ENCODE data around the gene RELN.

RELN gene

DNA sequence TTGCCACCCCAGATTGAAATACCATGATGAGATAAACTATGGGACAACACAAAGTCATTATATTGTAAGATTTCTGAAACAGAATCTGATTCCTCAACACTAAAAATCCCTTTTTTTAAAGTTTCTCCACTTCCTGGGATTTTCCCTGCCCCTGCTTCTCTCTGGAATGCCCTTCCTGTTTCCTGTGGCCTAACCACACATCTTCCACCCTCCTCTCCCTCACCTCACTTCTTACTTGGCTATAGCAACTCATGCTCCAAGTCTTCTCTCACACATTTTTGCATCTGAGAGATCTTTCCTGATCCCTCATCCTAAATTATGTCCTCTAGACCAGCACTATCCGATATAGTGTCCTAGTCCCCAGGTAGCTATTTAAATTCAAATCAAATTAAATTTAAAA lies 4.1 kb upstream of the RELN start (continued):
- TF ChIP-seq, protein P1, sequence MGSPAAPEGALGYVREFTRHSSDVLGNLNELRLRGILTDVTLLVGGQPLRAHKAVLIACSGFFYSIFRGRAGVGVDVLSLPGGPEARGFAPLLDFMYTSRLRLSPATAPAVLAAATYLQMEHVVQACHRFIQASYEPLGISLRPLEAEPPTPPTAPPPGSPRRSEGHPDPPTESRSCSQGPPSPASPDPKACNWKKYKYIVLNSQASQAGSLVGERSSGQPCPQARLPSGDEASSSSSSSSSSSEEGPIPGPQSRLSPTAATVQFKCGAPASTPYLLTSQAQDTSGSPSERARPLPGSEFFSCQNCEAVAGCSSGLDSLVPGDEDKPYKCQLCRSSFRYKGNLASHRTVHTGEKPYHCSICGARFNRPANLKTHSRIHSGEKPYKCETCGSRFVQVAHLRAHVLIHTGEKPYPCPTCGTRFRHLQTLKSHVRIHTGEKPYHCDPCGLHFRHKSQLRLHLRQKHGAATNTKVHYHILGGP (tag by site-specific recombination; IDR thresholded peaks at IDR 0.05), result no peak
- TF ChIP-seq, protein P2, sequence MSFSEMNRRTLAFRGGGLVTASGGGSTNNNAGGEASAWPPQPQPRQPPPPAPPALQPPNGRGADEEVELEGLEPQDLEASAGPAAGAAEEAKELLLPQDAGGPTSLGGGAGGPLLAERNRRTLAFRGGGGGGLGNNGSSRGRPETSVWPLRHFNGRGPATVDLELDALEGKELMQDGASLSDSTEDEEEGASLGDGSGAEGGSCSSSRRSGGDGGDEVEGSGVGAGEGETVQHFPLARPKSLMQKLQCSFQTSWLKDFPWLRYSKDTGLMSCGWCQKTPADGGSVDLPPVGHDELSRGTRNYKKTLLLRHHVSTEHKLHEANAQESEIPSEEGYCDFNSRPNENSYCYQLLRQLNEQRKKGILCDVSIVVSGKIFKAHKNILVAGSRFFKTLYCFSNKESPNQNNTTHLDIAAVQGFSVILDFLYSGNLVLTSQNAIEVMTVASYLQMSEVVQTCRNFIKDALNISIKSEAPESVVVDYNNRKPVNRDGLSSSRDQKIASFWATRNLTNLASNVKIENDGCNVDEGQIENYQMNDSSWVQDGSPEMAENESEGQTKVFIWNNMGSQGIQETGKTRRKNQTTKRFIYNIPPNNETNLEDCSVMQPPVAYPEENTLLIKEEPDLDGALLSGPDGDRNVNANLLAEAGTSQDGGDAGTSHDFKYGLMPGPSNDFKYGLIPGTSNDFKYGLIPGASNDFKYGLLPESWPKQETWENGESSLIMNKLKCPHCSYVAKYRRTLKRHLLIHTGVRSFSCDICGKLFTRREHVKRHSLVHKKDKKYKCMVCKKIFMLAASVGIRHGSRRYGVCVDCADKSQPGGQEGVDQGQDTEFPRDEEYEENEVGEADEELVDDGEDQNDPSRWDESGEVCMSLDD (tag by site-specific recombination; IDR thresholded peaks at IDR 0.05), result no peak

DNA sequence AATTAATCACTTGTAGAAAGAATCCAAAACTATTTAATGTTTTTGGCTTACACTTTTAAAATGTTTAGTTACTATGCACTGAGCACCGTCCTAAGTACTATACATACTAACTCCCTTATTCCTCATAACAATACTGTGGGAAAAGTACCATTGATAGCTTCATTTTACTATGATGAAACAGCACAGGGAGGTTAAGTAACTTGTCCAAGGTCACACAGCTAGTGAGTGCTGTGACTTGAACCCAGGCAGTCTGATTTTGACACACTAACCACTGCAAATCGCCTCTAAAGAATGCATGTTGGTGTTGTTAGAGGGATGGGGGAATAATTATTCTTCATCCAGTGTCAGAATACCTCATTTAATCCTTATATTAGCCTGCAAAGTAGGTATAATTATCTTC lies 1.9 kb upstream of the RELN start:
- Histone ChIP-seq H3K4me3 (ENCODE audit: low read depth, low read length) (no peak overlapping the region), H3K9me3 (ENCODE audit: control insufficient read depth, insufficient read depth, low read depth, low read length) (no peaks in the 10 kb centered on the region), H3K36me3 (ENCODE audit: control insufficient read depth in 2 of 2, insufficient read depth in 1 of 2, low read length in 2 of 2) (no peaks in the 10 kb centered on the region), H3K4me1 (ENCODE audit: control insufficient read depth, insufficient read depth, low read length) (no peaks in the 10 kb centered on the region), H3K27ac (ENCODE audit: extremely low read depth, low read depth, low read length) (no peak overlapping the region)
- CTCF ChIA-PET, result interaction anchor here (0.6 kb wide), 1 partner anchor 1540 kb away, joined by 4 read pairs; the partner anchor contains the start of gene RINT1
- POLR2A ChIA-PET, result no interaction called here
- TF ChIP-seq SALL2 (tag by site-specific recombination; IDR thresholded peaks at IDR 0.05; ENCODE audit: borderline replicate concordance) (no peak), ZFP3 (tag by site-specific recombination; IDR thresholded peaks at IDR 0.05; ENCODE audit: low read depth) (no peak), ZNF138 (tag by site-specific recombination; IDR thresholded peaks at IDR 0.05; ENCODE audit: borderline replicate concordance) (no peak), ZNF843 (tag by site-specific recombination; IDR thresholded peaks at IDR 0.05) (no peak), ZNF221 (tag by site-specific recombination; IDR thresholded peaks at IDR 0.05; ENCODE audit: borderline replicate concordance) (no peak), ZBTB7A (tag by site-specific recombination; IDR thresholded peaks at IDR 0.05; ENCODE audit: low read depth) (no peak), ZNF175 (tag by site-specific recombination; IDR thresholded peaks at IDR 0.05) (no peak), ZNF114 (tag by site-specific recombination; IDR thresholded peaks at IDR 0.05) (no peak), ZBTB17 (tag by site-specific recombination; IDR thresholded peaks at IDR 0.05) (no peak), ZNF544 (tag by site-specific recombination; IDR thresholded peaks at IDR 0.05) (no peak), ZNF664 (tag by site-specific recombination; IDR thresholded peaks at IDR 0.05) (no peak)
- TF ChIP-seq, protein P3, sequence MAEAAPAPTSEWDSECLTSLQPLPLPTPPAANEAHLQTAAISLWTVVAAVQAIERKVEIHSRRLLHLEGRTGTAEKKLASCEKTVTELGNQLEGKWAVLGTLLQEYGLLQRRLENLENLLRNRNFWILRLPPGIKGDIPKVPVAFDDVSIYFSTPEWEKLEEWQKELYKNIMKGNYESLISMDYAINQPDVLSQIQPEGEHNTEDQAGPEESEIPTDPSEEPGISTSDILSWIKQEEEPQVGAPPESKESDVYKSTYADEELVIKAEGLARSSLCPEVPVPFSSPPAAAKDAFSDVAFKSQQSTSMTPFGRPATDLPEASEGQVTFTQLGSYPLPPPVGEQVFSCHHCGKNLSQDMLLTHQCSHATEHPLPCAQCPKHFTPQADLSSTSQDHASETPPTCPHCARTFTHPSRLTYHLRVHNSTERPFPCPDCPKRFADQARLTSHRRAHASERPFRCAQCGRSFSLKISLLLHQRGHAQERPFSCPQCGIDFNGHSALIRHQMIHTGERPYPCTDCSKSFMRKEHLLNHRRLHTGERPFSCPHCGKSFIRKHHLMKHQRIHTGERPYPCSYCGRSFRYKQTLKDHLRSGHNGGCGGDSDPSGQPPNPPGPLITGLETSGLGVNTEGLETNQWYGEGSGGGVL (tag by site-specific recombination; IDR thresholded peaks at IDR 0.05), result no peak
- TF ChIP-seq, protein P4, sequence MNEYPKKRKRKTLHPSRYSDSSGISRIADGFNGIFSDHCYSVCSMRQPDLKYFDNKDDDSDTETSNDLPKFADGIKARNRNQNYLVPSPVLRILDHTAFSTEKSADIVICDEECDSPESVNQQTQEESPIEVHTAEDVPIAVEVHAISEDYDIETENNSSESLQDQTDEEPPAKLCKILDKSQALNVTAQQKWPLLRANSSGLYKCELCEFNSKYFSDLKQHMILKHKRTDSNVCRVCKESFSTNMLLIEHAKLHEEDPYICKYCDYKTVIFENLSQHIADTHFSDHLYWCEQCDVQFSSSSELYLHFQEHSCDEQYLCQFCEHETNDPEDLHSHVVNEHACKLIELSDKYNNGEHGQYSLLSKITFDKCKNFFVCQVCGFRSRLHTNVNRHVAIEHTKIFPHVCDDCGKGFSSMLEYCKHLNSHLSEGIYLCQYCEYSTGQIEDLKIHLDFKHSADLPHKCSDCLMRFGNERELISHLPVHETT (tag by site-specific recombination; IDR thresholded peaks at IDR 0.05), result no peak
- TF ChIP-seq, protein P5, sequence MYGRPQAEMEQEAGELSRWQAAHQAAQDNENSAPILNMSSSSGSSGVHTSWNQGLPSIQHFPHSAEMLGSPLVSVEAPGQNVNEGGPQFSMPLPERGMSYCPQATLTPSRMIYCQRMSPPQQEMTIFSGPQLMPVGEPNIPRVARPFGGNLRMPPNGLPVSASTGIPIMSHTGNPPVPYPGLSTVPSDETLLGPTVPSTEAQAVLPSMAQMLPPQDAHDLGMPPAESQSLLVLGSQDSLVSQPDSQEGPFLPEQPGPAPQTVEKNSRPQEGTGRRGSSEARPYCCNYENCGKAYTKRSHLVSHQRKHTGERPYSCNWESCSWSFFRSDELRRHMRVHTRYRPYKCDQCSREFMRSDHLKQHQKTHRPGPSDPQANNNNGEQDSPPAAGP (tag by site-specific recombination; IDR thresholded peaks at IDR 0.05), result no peak

All from HEK293 (cell line).